Tibial artery (tissue), 4 donors: ENCODE measurements around the gene COL20A1.
"Not testable (repeated sequence)": the region's sequence is repeated elsewhere in the genome, so short reads cannot be mapped to it uniquely, and the experiment has no call there.

Experiments
- DNase-seq, 2 donors: peaks; one replicate each; pipeline ENCODE4 v3.0.0-alpha.2; 2019
- H3K27ac ChIP-seq, 2 donors: fragments of 200-600 bp; sonication (generic) in 1 of 2; 1 replicate in 1 of 2; 2 replicates in 1 of 2; pipeline ENCODE4 v1.5.1; 2018 to 2019; ENCODE audit warnings: mild to moderate bottlenecking in 1 of 2
- H3K27me3 ChIP-seq, 2 donors: fragments of 200-600 bp; sonication (generic) in 1 of 2; one replicate each; pipeline versions ENCODE4 v1.5.1 to v1.6.0; 2016 to 2019
- H3K36me3 ChIP-seq, 3 donors: fragments of 200-600 bp; sonication (generic) in 2 of 3; one replicate each; pipeline ENCODE4 v1.5.1; 2016 to 2019; ENCODE audit warnings: mild to moderate bottlenecking in 2 of 3
- H3K4me1 ChIP-seq, 4 donors: fragments of 200-600 bp; sonication (generic) in 2 of 4; 1 replicate in 3 of 4; 2 replicates in 1 of 4; pipeline ENCODE4 v1.5.1; 2016 to 2019
- H3K4me3 ChIP-seq, 2 donors: fragments of 200-600 bp; sonication (generic) in 1 of 2; 1 replicate in 1 of 2; 2 replicates in 1 of 2; pipeline ENCODE4 v1.5.1; 2018 to 2019; ENCODE audit warnings: mild to moderate bottlenecking in 2 of 2
- H3K9me3 ChIP-seq, 3 donors: fragments of 200-600 bp; sonication (generic) in 1 of 3; one replicate each; pipeline ENCODE4 v1.5.1; 2016 to 2019
- CTCF ChIP-seq, 2 experiments: fragments of 200-600 bp in 1 of 2; fragments of 450-650 bp in 1 of 2; IDR thresholded peaks; one replicate each; pipeline ENCODE4 v1.5.1; 2017 to 2019; ENCODE audit warnings: antibody characterized with exemption in 2 of 2, mild to moderate bottlenecking in 1 of 2, moderate library complexity in 1 of 2
- intact Hi-C: fragments of 100-400 bp; cut with DNase I; formaldehyde crosslinking; loops from one replicate; pipeline ENCODE4 v1.15.0; 2023; ENCODE audit warnings: low total_unique reads

COL20A1 gene

GRCh38 chr20:63305393-63305792 lies 12.4 kb downstream of the COL20A1 start:
- H3K9me3 ChIP-seq, result peaks cover 0 to 7% (median under 1%) of the 10 kb centered on the region in 3 donors
- H3K27me3 ChIP-seq, result peaks cover 0 to 67% of the 10 kb centered on the region in 2 donors
- DNase-seq, result no peak
- H3K27ac ChIP-seq, result no peak overlapping the region
- TF ChIP-seq CTCF (IDR thresholded peaks at IDR 0.05), result no peak
- H3K36me3 ChIP-seq, result no peaks in the 10 kb centered on the region
- H3K4me3 ChIP-seq, result no peak overlapping the region
- intact Hi-C loops, result no loop called here
- no peaks in the 10 kb centered on the region for H3K4me1 ChIP-seq

- DNase-seq, intact Hi-C loops, H3K4me1 ChIP-seq, H3K36me3 ChIP-seq, H3K4me3 ChIP-seq, H3K9me3 ChIP-seq, H3K27ac ChIP-seq: not testable (repeated sequence)
- H3K27me3 ChIP-seq, result peaks cover 0 to 74% of the 10 kb centered on the region in 2 donors
Measured at GRCh38 chr20:63305933-63306672, 13.1 kb downstream of the COL20A1 start.

- H3K27me3 ChIP-seq, result peaks cover 0 to 82% of the 10 kb centered on the region in 2 donors
- no peaks in the 10 kb centered on the region for H3K36me3 ChIP-seq
- TF ChIP-seq CTCF (IDR thresholded peaks at IDR 0.05), result no peak
- DNase-seq, result no peak
- H3K9me3 ChIP-seq, result no peaks in the 10 kb centered on the region
- H3K4me3 ChIP-seq, result no peak overlapping the region
- intact Hi-C loops, result no loop called here
- no peak overlapping the region for H3K27ac ChIP-seq
- H3K4me1 ChIP-seq, result no peaks in the 10 kb centered on the region
Measured at GRCh38 chr20:63306673-63307537, 13.9 kb downstream of the COL20A1 start.

- Histone ChIP-seq H3K4me3 (no peak overlapping the region), H3K27me3 (peaks cover 0 to 85% of the 10 kb centered on the region in 2 donors), H3K36me3 (no peaks in the 10 kb centered on the region), H3K27ac (no peak overlapping the region), H3K9me3 (no peaks in the 10 kb centered on the region), H3K4me1 (no peaks in the 10 kb centered on the region)
- DNase-seq, result no peak
- intact Hi-C loops, result no loop called here
- TF ChIP-seq CTCF (IDR thresholded peaks at IDR 0.05), result no peak
Measured at GRCh38 chr20:63307538-63308217, 14.7 kb downstream of the COL20A1 start.

GRCh38 chr20:63308218-63308911 lies 15.4 kb downstream of the COL20A1 start:
- Histone ChIP-seq H3K4me3 (no peak overlapping the region), H3K4me1 (no peaks in the 10 kb centered on the region), H3K36me3 (no peaks in the 10 kb centered on the region), H3K27ac (no peak overlapping the region), H3K9me3 (no peaks in the 10 kb centered on the region), H3K27me3 (peaks cover 0 to 87% of the 10 kb centered on the region in 2 donors)
- TF ChIP-seq CTCF (IDR thresholded peaks at IDR 0.05), result no peak
- intact Hi-C loops, result no loop called here
- no peak for DNase-seq
